ENCODE data around the gene OR52N1. TPM values are rescaled to one million over a fixed set of nuclear protein-coding genes. Genes with fewer than 3 reads are reported as not detected.

OR52N1 gene
- total RNA-seq, result not detected

- Histone ChIP-seq H3K36me3 (no peaks in the 10 kb centered on the region), H3K27ac (replicated peaks in 1 of 4) (no peak within 1 kb of the TSS), H3K4me1 (no peaks in the 10 kb centered on the region), H3K9me3 (peaks cover 0 to 4% (median 0%) of the 10 kb centered on the region in 4 donors), H3K4me3 (no peak within 1 kb of the TSS), H3K27me3 (no peaks in the 10 kb centered on the region)
- intact Hi-C loops (cut with DNase I), result no loop called here
- no peak for TF ChIP-seq POLR2AphosphoS5 (IDR thresholded peaks at IDR 0.05)
- 76% methylated on average over 3 of the region's 3 CpGs for WGBS
- DNase-seq (ENCODE audit: extremely low spot score), result no peak
Observed at GRCh38 chr11:5791165-5791564, at the start of gene OR52N1. OR52N1 (minus strand) TSS chr11:5791265; CDS start chr11:5788816, 2,449 bp downstream.

DNA sequence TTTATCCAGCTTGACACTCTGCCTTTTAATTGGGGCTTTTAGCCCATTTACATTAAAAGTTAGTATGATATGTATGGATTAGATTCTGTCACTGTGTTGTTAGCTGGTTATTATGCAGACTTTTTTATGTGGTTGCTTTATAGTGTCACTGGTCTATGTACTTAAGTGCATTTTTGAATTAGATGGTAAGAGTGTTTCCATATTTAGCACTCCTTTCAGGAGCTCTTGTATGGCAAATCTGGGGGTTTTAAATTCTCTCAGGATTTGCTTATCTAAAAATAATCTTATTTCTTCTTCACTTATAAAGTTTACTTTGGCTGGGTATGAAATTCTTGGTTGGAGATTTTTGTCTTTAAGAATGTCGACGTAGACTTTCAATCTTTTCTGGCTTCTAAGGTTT lies 46.6 kb upstream of the OR52N1 start:
- intact Hi-C loops (cut with DNase I), result no loop called here
- no peak for DNase-seq (ENCODE audit: extremely low spot score)
- TF ChIP-seq EP300 (IDR thresholded peaks at IDR 0.05) (no peak), POLR2A (IDR thresholded peaks at IDR 0.05; ENCODE audit: low read depth) (no peak), CTCF (IDR thresholded peaks at IDR 0.05) (no peak)
- Histone ChIP-seq H3K36me3 (no peaks in the 10 kb centered on the region), H3K9me3 (no peaks in the 10 kb centered on the region), H3K27me3 (no peaks in the 10 kb centered on the region), H3K4me3 (no peak overlapping the region), H3K27ac (replicated peaks in 1 of 4) (no peak overlapping the region), H3K4me1 (no peaks in the 10 kb centered on the region)
- WGBS, result 90% methylated on average over 2 of the region's 2 CpGs

- H3K4me3 ChIP-seq, result no peak overlapping the region
Observed at GRCh38 chr11:5833446-5833845, 42.4 kb upstream of the OR52N1 start.

GRCh38 chr11:5831196-5831829 lies 40.2 kb upstream of the OR52N1 start:
- 71% methylated on average over 6 of the region's 6 CpGs for WGBS
- DNase-seq (ENCODE audit: extremely low spot score), result no peak
- Histone ChIP-seq H3K9me3 (no peaks in the 10 kb centered on the region), H3K4me3 (no peak overlapping the region), H3K27me3 (no peaks in the 10 kb centered on the region), H3K36me3 (no peaks in the 10 kb centered on the region), H3K27ac (replicated peaks in 1 of 4) (no peak overlapping the region), H3K4me1 (no peaks in the 10 kb centered on the region)
- intact Hi-C loops (cut with DNase I), result no loop called here
- no peak for TF ChIP-seq POLR2AphosphoS5 (IDR thresholded peaks at IDR 0.05)
- TF ChIP-seq CTCF (IDR thresholded peaks at IDR 0.05), result no peak
- no peak for TF ChIP-seq POLR2A (IDR thresholded peaks at IDR 0.05; ENCODE audit: low read depth)
- TF ChIP-seq EP300 (IDR thresholded peaks at IDR 0.05), result no peak

More at GRCh38 chr11:5833446-5833845, 42.4 kb upstream of the OR52N1 start:
- 60% methylated on average over 2 of the region's 2 CpGs for WGBS
- no peak overlapping the region for H3K27ac ChIP-seq (replicated peaks in 1 of 4)
- H3K9me3 ChIP-seq, result no peaks in the 10 kb centered on the region
- TF ChIP-seq EP300 (IDR thresholded peaks at IDR 0.05) (no peak), CTCF (IDR thresholded peaks at IDR 0.05) (no peak), POLR2AphosphoS5 (IDR thresholded peaks at IDR 0.05) (no peak), POLR2A (IDR thresholded peaks at IDR 0.05; ENCODE audit: low read depth) (no peak)
- H3K36me3 ChIP-seq, result no peaks in the 10 kb centered on the region
- intact Hi-C loops (cut with DNase I), result no loop called here
- H3K4me1 ChIP-seq, result no peaks in the 10 kb centered on the region
- no peaks in the 10 kb centered on the region for H3K27me3 ChIP-seq
- no peak for DNase-seq (ENCODE audit: extremely low spot score)

- no peak overlapping the region for H3K27ac ChIP-seq (replicated peaks in 1 of 4)
- no peak for DNase-seq (ENCODE audit: extremely low spot score)
- H3K36me3 ChIP-seq, result no peaks in the 10 kb centered on the region
- no peak overlapping the region for H3K4me3 ChIP-seq
- H3K9me3 ChIP-seq, result no peaks in the 10 kb centered on the region
- intact Hi-C loops (cut with DNase I), result no loop called here
- peaks cover 0 to 5% (median 0%) of the 10 kb centered on the region in 4 donors for H3K4me1 ChIP-seq
- no peaks in the 10 kb centered on the region for H3K27me3 ChIP-seq
- TF ChIP-seq POLR2AphosphoS5 (IDR thresholded peaks at IDR 0.05), result no peak
- TF ChIP-seq POLR2A (IDR thresholded peaks at IDR 0.05; ENCODE audit: low read depth), result no peak
- no peak for TF ChIP-seq CTCF (IDR thresholded peaks at IDR 0.05)
- no peak for TF ChIP-seq EP300 (IDR thresholded peaks at IDR 0.05)
- WGBS, result 25% methylated on average over 1 of the region's 1 CpG
Observed at GRCh38 chr11:5818245-5818886, 27.3 kb upstream of the OR52N1 start.
